Keratinocyte (primary cell): ENCODE results near the gene MSI2. TPM values are rescaled to one million over a fixed set of nuclear protein-coding genes. Genes with fewer than 3 reads are reported as not detected.

Experiments
- DNase-seq: peaks from one replicate; pipeline ENCODE4 v3.0.0-alpha.2; 2011; ENCODE audit warnings: low read depth, missing footprints, low spot score
- FAIRE-seq: peaks from 2 replicates; lab custom pipeline; 2011; peaks lifted over from hg19 to GRCh38; lab: Jason Lieb, UNC
- H2AFZ ChIP-seq: 2 replicates; pipeline ENCODE4 v1.6.0; 2012; ENCODE audit warnings: low read length, control low read depth, inconsistent platforms; ENCODE audit not compliant: control insufficient read depth
- H3K27ac ChIP-seq: 2 replicates; pipeline ENCODE4 v1.5.1; 2011; ENCODE audit warnings: low read length; ENCODE audit not compliant: control insufficient read depth, insufficient read depth
- H3K27me3 ChIP-seq: 3 replicates; pipeline ENCODE4 v1.6.0; 2011; ENCODE audit warnings: low read length; ENCODE audit not compliant: control insufficient read depth, insufficient read depth; ENCODE audit errors: extremely low read depth
- H3K36me3 ChIP-seq, 2 experiments: 2 replicates in 1 of 2; 3 replicates in 1 of 2; pipeline ENCODE4 v1.5.1; 2011; ENCODE audit warnings: low read length in 2 of 2, mild to moderate bottlenecking in 1 of 2; ENCODE audit not compliant: control insufficient read depth in 2 of 2, insufficient read depth in 2 of 2; ENCODE audit errors: extremely low read depth in 1 of 2
- H3K4me1 ChIP-seq: 3 replicates; pipeline ENCODE4 v1.5.1; 2011; ENCODE audit warnings: low read length; ENCODE audit not compliant: control insufficient read depth, insufficient read depth; ENCODE audit errors: extremely low read depth
- H3K4me2 ChIP-seq: 3 replicates; pipeline ENCODE4 v1.6.0; 2011; ENCODE audit warnings: low read depth, low read length; ENCODE audit not compliant: control insufficient read depth, insufficient read depth; ENCODE audit errors: extremely low read depth
- H3K4me3 ChIP-seq, 3 experiments: fragments of 200-600 bp in 1 of 3; sonication (generic) in 1 of 3; 2 replicates in 2 of 3; 3 replicates in 1 of 3; pipeline ENCODE4 v1.5.1; 2011 to 2016; ENCODE audit warnings: low read length in 3 of 3, mild to moderate bottlenecking in 3 of 3, control low read depth in 2 of 3, inconsistent platforms in 1 of 3, low read depth in 1 of 3, mixed read lengths in 1 of 3, mixed run types in 1 of 3, moderate library complexity in 1 of 3; ENCODE audit not compliant: control insufficient read depth in 2 of 3, insufficient read depth in 2 of 3; ENCODE audit errors: extremely low read depth in 1 of 3
- H3K79me2 ChIP-seq: 2 replicates; pipeline ENCODE4 v1.6.0; 2012; ENCODE audit warnings: low read length; ENCODE audit not compliant: control insufficient read depth, insufficient read depth
- H3K9ac ChIP-seq: 3 replicates; pipeline ENCODE4 v1.6.0; 2011; ENCODE audit warnings: low read length; ENCODE audit not compliant: control insufficient read depth, insufficient read depth; ENCODE audit errors: extremely low read depth
- H3K9me1 ChIP-seq: 3 replicates; pipeline ENCODE4 v1.6.0; 2011; ENCODE audit warnings: low read length; ENCODE audit not compliant: control insufficient read depth, insufficient read depth; ENCODE audit errors: extremely low read depth
- H3K9me3 ChIP-seq: 2 replicates; pipeline ENCODE4 v1.5.1; 2012; ENCODE audit warnings: low read depth, low read length; ENCODE audit not compliant: control insufficient read depth
- H4K20me1 ChIP-seq: 3 replicates; pipeline ENCODE4 v1.6.0; 2011; ENCODE audit warnings: low read length; ENCODE audit not compliant: control insufficient read depth, insufficient read depth; ENCODE audit errors: extremely low read depth
- CTCF ChIP-seq, 3 experiments: IDR thresholded peaks in 1 of 3; conservative IDR thresholded peaks in 1 of 3; optimal IDR thresholded peaks in 1 of 3; 2 replicates in 2 of 3; 3 replicates in 1 of 3; pipeline versions ENCODE3 to v1.5.1; 2011; ENCODE audit warnings: low read length in 3 of 3, mild to moderate bottlenecking in 3 of 3, moderate library complexity in 2 of 3, control low read depth in 1 of 3, inconsistent platforms in 1 of 3; ENCODE audit not compliant: insufficient read depth in 2 of 3; ENCODE audit errors: extremely low read depth in 1 of 3
- EZH2 ChIP-seq: IDR thresholded peaks from one replicate; pipeline ENCODE4 v1.6.1; 2012; ENCODE audit warnings: inconsistent platforms, mild to moderate bottlenecking, low read length, moderate library complexity
- dilution Hi-C: fragments of 300-500 bp; cut with MboI; formaldehyde crosslinking; loops from one replicate; pipeline ENCODE4 v1.7.0; 2020; ENCODE audit warnings: low sequenced_read_pairs; ENCODE audit not compliant: extremely low pct_ligation_motif_present
- polyA plus RNA-seq, 5 experiments: library from polyadenylated mRNA; depleted of rRNA in 3 of 5; stranded (reverse) in 3 of 5; stranded (forward) in 1 of 5; unstranded in 1 of 5; fragments of >200 nt; gene quantifications; 1 replicate in 1 of 5; 2 replicates in 3 of 5; 3 replicates in 1 of 5; pipeline versions ENCODE4 v1.2.1 to v1.2.3, GENCODE V29; 2011 to 2012; ENCODE audit warnings: missing spikeins in 2 of 5, low read depth in 1 of 5, low replicate concordance in 1 of 5

MSI2 gene
- polyA plus RNA-seq, 1 donor (not counting 4 experiments of a cell fraction or from before 2014, with no cell fraction given): 22.3 TPM

- dilution Hi-C loops: no loop called here
- Histone ChIP-seq H3K79me2 (no peaks in the 10 kb centered on the region), H3K9me3 (no peaks in the 10 kb centered on the region), H4K20me1 (no peaks in the 10 kb centered on the region), H3K9ac (no peak overlapping the region), H3K4me1 (peaks cover 9% of the 10 kb centered on the region), H2AFZ (no peak overlapping the region), H3K4me3 (no peak overlapping the region), H3K4me2 (no peak overlapping the region), H3K36me3 (no peaks in the 10 kb centered on the region), H3K9me1 (no peaks in the 10 kb centered on the region), H3K27me3 (no peaks in the 10 kb centered on the region), H3K27ac (no peak overlapping the region)
- TF ChIP-seq EZH2 (no peak), CTCF (optimal IDR thresholded peaks at IDR 0.05 in 1 of 3, IDR thresholded peaks at IDR 0.05 in 1 of 3, conservative IDR thresholded peaks at IDR 0.05 in 1 of 3; ENCODE audit: extremely low read depth in 1 of 3, insufficient read depth in 2 of 3, low read length in 3 of 3) (no peak)
- DNase-seq (no peak), FAIRE-seq (no peak)
These were observed 286.9 kb downstream of the MSI2 start for GRCh38 chr17:57543230-57543629.

GRCh38 chr17:57544401-57544800 lies 288.1 kb downstream of the MSI2 start:
- dilution Hi-C loops: no loop called here
- peaks cover 9% of the 10 kb centered on the region for H3K4me1 ChIP-seq

More at GRCh38 chr17:57544401-57544800, 288.1 kb downstream of the MSI2 start:
- no peak overlapping the region for H2AFZ ChIP-seq
- no peak overlapping the region for H3K4me2 ChIP-seq
- H3K9me1 ChIP-seq: no peaks in the 10 kb centered on the region
- no peaks in the 10 kb centered on the region for H3K9me3 ChIP-seq
- no peak overlapping the region for H3K27ac ChIP-seq
- H3K79me2 ChIP-seq: no peaks in the 10 kb centered on the region
- no peak overlapping the region for H3K4me3 ChIP-seq
- H3K27me3 ChIP-seq: no peaks in the 10 kb centered on the region
- no peak overlapping the region for H3K9ac ChIP-seq
- H3K36me3 ChIP-seq: no peaks in the 10 kb centered on the region
- no peak for TF ChIP-seq EZH2
- TF ChIP-seq CTCF (optimal IDR thresholded peaks at IDR 0.05 in 1 of 3, IDR thresholded peaks at IDR 0.05 in 1 of 3, conservative IDR thresholded peaks at IDR 0.05 in 1 of 3; ENCODE audit: extremely low read depth in 1 of 3, insufficient read depth in 2 of 3, low read length in 3 of 3): no peak
- no peaks in the 10 kb centered on the region for H4K20me1 ChIP-seq
- DNase-seq (no peak), FAIRE-seq (no peak)
